Large intestine (tissue), 3 donors: ENCODE measurements around the gene ACVR1. TPM values are rescaled to one million over a fixed set of nuclear protein-coding genes. Genes with fewer than 3 reads are reported as not detected.

Source experiments
- DNase-seq, 2 donors: peaks; one replicate each; pipeline versions ENCODE4 v3.0.0 to v3.0.0-alpha.2; 2013
- H3K27ac ChIP-seq: one replicate; pipeline ENCODE4 v1.5.1; 2013; ENCODE audit warnings: low read length
- H3K27me3 ChIP-seq: 2 replicates; pipeline ENCODE4 v1.6.1; 2013; ENCODE audit warnings: low read length; ENCODE audit not compliant: control insufficient read depth, insufficient read depth
- H3K36me3 ChIP-seq: 2 replicates; pipeline ENCODE4 v1.6.1; 2013; ENCODE audit warnings: low read length; ENCODE audit not compliant: control insufficient read depth, insufficient read depth
- H3K4me1 ChIP-seq: one replicate; pipeline ENCODE4 v1.6.1; 2013; ENCODE audit warnings: low read length; ENCODE audit not compliant: control insufficient read depth, insufficient read depth
- H3K4me3 ChIP-seq: one replicate; pipeline ENCODE4 v1.5.1; 2013; ENCODE audit warnings: low read length
- H3K9me3 ChIP-seq: one replicate; pipeline ENCODE4 v1.6.1; 2013; ENCODE audit warnings: mild to moderate bottlenecking, low read depth, low read length, moderate library complexity; ENCODE audit not compliant: control insufficient read depth
- WGBS: methylation state at CpG from one replicate; pipeline ENCODE4 v1.1.5; 2013; ENCODE audit warnings: low lambda C conversion rate; ENCODE audit not compliant: insufficient coverage; 5-methylcytosine and 5-hydroxymethylcytosine counted together
- polyA plus RNA-seq: library from polyadenylated mRNA; unstranded; fragments of 120-200 nt; gene quantifications from one replicate; pipeline ENCODE4 v1.2.1, GENCODE V29; 2013

The ACVR1 gene
- polyA plus RNA-seq, 1 donor, result 20.9 TPM

- H3K9me3 ChIP-seq, result no peaks in the 10 kb centered on the region
- H3K4me3 ChIP-seq, result no peak overlapping the region
- H3K4me1 ChIP-seq, result no peaks in the 10 kb centered on the region
- whole genome bisulfite sequencing, result no CpG with 5 or more reads among the region's 6 CpGs
- peaks cover 7% of the 10 kb centered on the region for H3K36me3 ChIP-seq
- no peak for DNase-seq
- H3K27me3 ChIP-seq, result no peaks in the 10 kb centered on the region
- no peak overlapping the region for H3K27ac ChIP-seq
These were observed 17.3 kb downstream of the ACVR1 start for GRCh38 chr2:157858846-157859245.

GRCh38 chr2:157857881-157858280 is 18.2 kb downstream of the ACVR1 start:
- Histone ChIP-seq H3K36me3 (peaks cover 7% of the 10 kb centered on the region), H3K27me3 (no peaks in the 10 kb centered on the region), H3K27ac (no peak overlapping the region), H3K9me3 (no peaks in the 10 kb centered on the region), H3K4me3 (no peak overlapping the region), H3K4me1 (no peaks in the 10 kb centered on the region)
- WGBS, result 100% methylated on average over 2 of the region's 4 CpGs
- DNase-seq, result no peak

- no peak overlapping the region for H3K4me3 ChIP-seq
- H3K27ac ChIP-seq, result no peak overlapping the region
- no peaks in the 10 kb centered on the region for H3K27me3 ChIP-seq
- no peaks in the 10 kb centered on the region for H3K9me3 ChIP-seq
- no CpG with 5 or more reads among the region's 2 CpGs for WGBS
- no peaks in the 10 kb centered on the region for H3K4me1 ChIP-seq
- no peak for DNase-seq
- H3K36me3 ChIP-seq, result peaks cover 7% of the 10 kb centered on the region
These were observed 20.0 kb downstream of the ACVR1 start for GRCh38 chr2:157856187-157856515.

DNA sequence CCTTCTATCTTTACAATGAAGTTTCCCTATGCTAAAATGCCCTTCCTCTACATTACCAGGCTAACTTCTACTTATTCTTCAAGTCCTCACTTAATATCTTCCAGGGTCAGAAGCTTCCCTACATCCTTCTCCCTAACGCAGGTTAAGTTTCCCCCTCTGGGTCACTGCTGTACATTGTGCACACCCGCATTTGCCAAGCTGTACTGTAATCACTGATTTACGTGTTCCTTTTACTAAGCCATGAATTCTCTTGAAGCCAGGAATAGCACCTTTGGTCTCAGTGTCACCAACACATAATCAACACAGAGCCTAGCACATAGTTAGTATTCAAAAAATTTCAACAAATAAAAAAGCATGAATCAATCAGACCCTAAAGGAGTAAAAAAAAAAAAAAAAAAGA is 22.3 kb downstream of the ACVR1 start:
- DNase-seq, result no peak
- Histone ChIP-seq H3K27ac (no peak overlapping the region), H3K4me3 (no peak overlapping the region), H3K36me3 (peaks cover 4% of the 10 kb centered on the region), H3K9me3 (no peaks in the 10 kb centered on the region), H3K27me3 (no peaks in the 10 kb centered on the region), H3K4me1 (no peaks in the 10 kb centered on the region)
- WGBS, result no CpG with 5 or more reads among the region's 3 CpGs

DNA sequence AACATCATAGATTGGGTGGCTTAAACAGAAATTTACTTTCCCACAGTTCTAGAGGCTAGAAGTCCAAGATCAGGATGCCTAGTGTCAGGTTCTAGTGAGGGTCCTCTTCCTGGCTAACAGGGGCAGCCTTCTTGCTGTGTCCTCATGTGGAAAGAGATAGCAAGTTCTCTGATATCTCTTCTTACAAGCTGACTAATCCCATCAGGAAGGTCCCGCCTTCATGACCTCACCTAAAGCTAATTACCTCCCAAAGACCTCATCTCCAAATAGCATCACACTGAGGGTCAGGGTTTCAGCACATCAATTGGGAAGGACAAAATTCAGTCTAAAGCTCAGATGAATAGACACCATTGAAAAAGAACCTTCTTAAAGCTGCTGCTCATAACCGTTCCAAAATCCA is 22.9 kb downstream of the ACVR1 start:
- Histone ChIP-seq H3K36me3 (peaks cover 2% of the 10 kb centered on the region), H3K27ac (no peak overlapping the region), H3K27me3 (no peaks in the 10 kb centered on the region), H3K4me3 (no peak overlapping the region), H3K9me3 (no peaks in the 10 kb centered on the region), H3K4me1 (no peaks in the 10 kb centered on the region)
- WGBS, result no CpG with 5 or more reads among the region's 2 CpGs
- no peak for DNase-seq

- WGBS, result 100% methylated on average over 1 of the region's 2 CpGs
- Histone ChIP-seq H3K4me1 (no peaks in the 10 kb centered on the region), H3K27ac (no peak overlapping the region), H3K9me3 (no peaks in the 10 kb centered on the region), H3K4me3 (no peak overlapping the region), H3K36me3 (no peaks in the 10 kb centered on the region), H3K27me3 (no peaks in the 10 kb centered on the region)
- no peak for DNase-seq
These were observed 26.5 kb downstream of the ACVR1 start for GRCh38 chr2:157849591-157849990.

DNA sequence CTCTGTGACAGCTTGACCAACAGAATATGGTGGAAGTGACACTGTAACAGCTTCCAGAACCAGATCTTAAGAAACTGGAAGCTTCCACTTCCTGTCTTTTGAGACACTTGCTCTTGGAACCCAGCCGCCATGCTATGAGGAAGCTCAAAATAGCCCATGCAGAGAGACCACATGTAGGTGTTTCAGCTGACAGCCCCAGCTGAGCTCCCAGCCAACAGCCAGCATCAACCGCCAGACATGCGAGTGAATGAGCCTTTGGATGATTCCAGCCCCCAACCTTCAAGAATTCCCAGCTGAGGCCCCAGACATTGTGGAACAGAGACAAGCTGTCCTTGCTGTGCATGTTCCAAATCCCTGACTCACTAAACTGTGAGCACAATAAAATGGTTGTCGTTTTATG is 27.9 kb downstream of the ACVR1 start:
- no peaks in the 10 kb centered on the region for H3K4me1 ChIP-seq
- H3K4me3 ChIP-seq, result no peak overlapping the region
- H3K27me3 ChIP-seq, result no peaks in the 10 kb centered on the region
- no peaks in the 10 kb centered on the region for H3K36me3 ChIP-seq
- WGBS, result no CpG with 5 or more reads among the region's 4 CpGs
- H3K27ac ChIP-seq, result no peak overlapping the region
- no peaks in the 10 kb centered on the region for H3K9me3 ChIP-seq
- DNase-seq, result no peak

GRCh38 chr2:157845081-157845480 is 31.0 kb downstream of the ACVR1 start:
- Histone ChIP-seq H3K4me3 (no peak overlapping the region), H3K9me3 (no peaks in the 10 kb centered on the region), H3K27me3 (no peaks in the 10 kb centered on the region), H3K36me3 (no peaks in the 10 kb centered on the region), H3K27ac (no peak overlapping the region), H3K4me1 (peaks cover 22% of the 10 kb centered on the region)
- peak in 1 of 2 donors; percentile 14 for DNase-seq
- WGBS, result no CpG with 5 or more reads among the region's 2 CpGs

GRCh38 chr2:157843935-157844334 is 32.2 kb downstream of the ACVR1 start:
- no peaks in the 10 kb centered on the region for H3K27me3 ChIP-seq
- H3K4me1 ChIP-seq, result peaks cover 33% of the 10 kb centered on the region
- 83% methylated on average over 1 of the region's 4 CpGs for WGBS
- no peaks in the 10 kb centered on the region for H3K36me3 ChIP-seq
- H3K27ac ChIP-seq, result no peak overlapping the region
- H3K4me3 ChIP-seq, result no peak overlapping the region
- no peak for DNase-seq
- H3K9me3 ChIP-seq, result no peaks in the 10 kb centered on the region

- Histone ChIP-seq H3K4me1 (peaks cover 41% of the 10 kb centered on the region), H3K9me3 (no peaks in the 10 kb centered on the region), H3K27me3 (no peaks in the 10 kb centered on the region), H3K27ac (no peak overlapping the region), H3K4me3 (no peak overlapping the region), H3K36me3 (no peaks in the 10 kb centered on the region)
- DNase-seq, result no peak
- WGBS, result 100% methylated on average over 1 of the region's 1 CpG
These were observed 33.0 kb downstream of the ACVR1 start for GRCh38 chr2:157843081-157843480.

DNA sequence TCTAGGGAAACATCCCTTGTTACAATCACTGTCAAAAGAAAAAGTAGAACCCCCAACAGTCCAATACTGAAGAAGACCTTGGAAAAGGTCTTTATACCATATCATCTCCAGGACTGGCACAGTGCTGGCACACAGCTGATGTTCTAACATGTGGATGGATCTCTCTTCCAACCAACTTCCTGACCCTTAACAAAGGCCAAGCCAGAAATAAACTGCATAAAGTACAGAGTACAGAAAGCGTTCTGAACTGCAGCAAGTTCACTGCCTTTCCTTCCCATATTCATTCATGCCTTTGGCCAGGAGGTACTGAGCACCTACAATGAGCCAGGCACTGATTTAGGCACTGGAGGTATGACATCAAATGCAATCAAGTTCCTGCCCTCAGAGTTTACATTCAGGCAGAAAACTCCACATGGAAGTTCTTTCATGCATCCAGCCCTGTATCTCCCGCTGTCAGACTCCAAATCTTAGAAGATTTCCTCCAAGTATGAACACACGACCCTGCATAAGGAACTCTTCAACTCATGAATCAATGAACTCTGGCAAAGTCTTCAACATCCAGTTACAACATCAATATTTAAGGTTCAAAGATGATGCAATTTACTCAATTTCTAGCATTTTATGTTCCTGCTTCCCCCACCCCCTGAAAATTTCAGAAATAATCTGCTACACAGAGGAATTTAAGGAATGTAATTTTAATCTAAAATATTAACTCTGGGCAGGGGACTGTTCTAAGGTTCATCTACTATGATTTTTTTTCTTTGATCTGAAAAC is 33.8 kb downstream of the ACVR1 start:
- Histone ChIP-seq H3K27me3 (no peaks in the 10 kb centered on the region), H3K36me3 (no peaks in the 10 kb centered on the region), H3K9me3 (no peaks in the 10 kb centered on the region), H3K4me1 (peaks cover 47% of the 10 kb centered on the region), H3K4me3 (no peak overlapping the region), H3K27ac (peak overlapping the region; percentile 39)
- no CpG with 5 or more reads among the region's 3 CpGs for WGBS
- DNase-seq, result no peak
